MCF 10A (cell line): ENCODE results near the gene HOXB7. TPM values are rescaled to one million over a fixed set of nuclear protein-coding genes. Genes with fewer than 3 reads are reported as not detected.
A peak's percentile ranks its signal among the peaks of the same experiment; 100 is the strongest.

ENCODE experiments used
- BruUV-seq: library from RNA; stranded (reverse); fragments of 400-500 nt; replicated peaks from 2 replicates; lab custom pipeline; 2021; lab: Mats Ljungman, UMichigan
- CTCF ChIA-PET: fragments of 300-600 bp; sonication (Branson Sonifier 250); formaldehyde crosslinking; extraction: SDS; loops from one replicate; lab custom pipeline; 2021; ENCODE audit warnings: antibody characterized with exemption, inconsistent platforms; lab: Yijun Ruan, JAX
- POLR2A ChIA-PET: fragments of 300-600, 350-650 bp; sonication (Branson Sonifier 250); formaldehyde crosslinking; extraction: SDS; loops from one replicate; lab custom pipeline; 2020; ENCODE audit warnings: antibody characterized with exemption, inconsistent platforms; lab: Yijun Ruan, JAX
- DNase-seq: peaks from one replicate; pipeline ENCODE4 v3.0.0-alpha.2; 2018; ENCODE audit not compliant: unreplicated experiment
- H3K27ac Mint-ChIP-seq: one replicate; pipeline ENCODE4 v1.8.0; 2022; ENCODE audit warnings: mild to moderate bottlenecking, low read depth, mixed read lengths; ENCODE audit not compliant: unreplicated experiment
- H3K27me3 Mint-ChIP-seq: one replicate; pipeline ENCODE4 v1.8.0; 2022; ENCODE audit warnings: mixed read lengths; ENCODE audit not compliant: insufficient read depth, unreplicated experiment
- H3K36me3 Mint-ChIP-seq: one replicate; pipeline ENCODE4 v1.8.0; 2022; ENCODE audit warnings: mild to moderate bottlenecking, moderate library complexity, mixed read lengths; ENCODE audit not compliant: insufficient read depth, unreplicated experiment
- H3K4me1 Mint-ChIP-seq: one replicate; pipeline ENCODE4 v1.8.0; 2022; ENCODE audit warnings: mixed read lengths; ENCODE audit not compliant: insufficient read depth, unreplicated experiment
- H3K4me3 Mint-ChIP-seq: one replicate; pipeline ENCODE4 v1.8.0; 2022; ENCODE audit warnings: mild to moderate bottlenecking, moderate library complexity, mixed read lengths; ENCODE audit not compliant: unreplicated experiment
- H3K9me3 Mint-ChIP-seq: one replicate; pipeline ENCODE4 v1.8.0; 2022; ENCODE audit warnings: mixed read lengths; ENCODE audit not compliant: unreplicated experiment
- CTCF ChIP-seq: fragments of 200-600 bp; IDR thresholded peaks from one replicate; pipeline ENCODE4 v1.8.0; 2022; ENCODE audit warnings: antibody characterized with exemption, mild to moderate bottlenecking; ENCODE audit not compliant: unreplicated experiment
- intact Hi-C: fragments of 100-400 bp; cut with micrococcal nuclease; formaldehyde crosslinking; loops from 2 replicates; pipeline ENCODE4 v1.14.1; 2022
- total RNA-seq: library from RNA; stranded (reverse); gene quantifications from 2 replicates; pipeline ENCODE4 v1.2.3, GENCODE V29; 2022

Gene HOXB7
- total RNA-seq, 1 experiment from 2014 or later, result not detected

- H3K9me3 Mint-ChIP-seq, result no peaks in the 10 kb centered on the region
- BruUV-seq, result no TSS peak
- H3K4me1 Mint-ChIP-seq, result peaks cover 8% of the 10 kb centered on the region
- TF ChIP-seq CTCF, result no peak
- H3K4me3 Mint-ChIP-seq, result peak overlapping the region; percentile 72
- ChIA-PET POLR2A (interaction anchor here (0.5 kb wide), 1 partner anchor 200 kb away, joined by 4 read pairs; no protein-coding TSS in a partner anchor), CTCF (interaction anchor here (0.6 kb wide), 3 partner anchors 9 to 144 kb away, joined by 3 read pairs; partner anchors contain the start of gene PRAC2)
- intact Hi-C loops, result no loop called here
- H3K27me3 Mint-ChIP-seq, result peaks cover 22% of the 10 kb centered on the region
- H3K36me3 Mint-ChIP-seq, result no peaks in the 10 kb centered on the region
- H3K27ac Mint-ChIP-seq, result peak overlapping the region; percentile 19
- no peak for DNase-seq
These were observed 32.0 kb downstream of the HOXB7 start for GRCh38 chr17:48578616-48579470.

- peaks cover 22% of the 10 kb centered on the region for H3K27me3 Mint-ChIP-seq
- CTCF ChIA-PET, result interaction anchor here (0.6 kb wide), 2 partner anchors 10 to 199 kb away, joined by 3 to 4 read pairs; no protein-coding TSS in a partner anchor
These were observed 32.7 kb downstream of the HOXB7 start, which contains the start of gene HOXB4 for GRCh38 chr17:48577946-48578615. TSS of gene HOXB4 (minus strand) at chr17:48578350. CDS start at chr17:48578319, 31 bp downstream.

GRCh38 chr17:48577330-48577945, 33.4 kb downstream of the HOXB7 start:
- no peaks in the 10 kb centered on the region for H3K9me3 Mint-ChIP-seq
- no peak for TF ChIP-seq CTCF
- no TSS peak for BruUV-seq
- ChIA-PET POLR2A (interaction anchor here (0.7 to 0.8 kb wide), 2 partner anchors 31 to 184 kb away, joined by 3 read pairs; no protein-coding TSS in a partner anchor), CTCF (interaction anchor here (0.6 to 1.1 kb wide), 3 partner anchors 16 to 198 kb away, joined by 3 to 4 read pairs (median 4); no protein-coding TSS in a partner anchor)
- H3K27me3 Mint-ChIP-seq, result peaks cover 22% of the 10 kb centered on the region
- H3K27ac Mint-ChIP-seq, result no peak overlapping the region
- DNase-seq, result no peak
- no peaks in the 10 kb centered on the region for H3K36me3 Mint-ChIP-seq
- peaks cover 8% of the 10 kb centered on the region for H3K4me1 Mint-ChIP-seq
- H3K4me3 Mint-ChIP-seq, result peak overlapping the region; percentile 72
- intact Hi-C loops, result no loop called here

More at GRCh38 chr17:48577946-48578615, 32.7 kb downstream of the HOXB7 start, which contains the start of gene HOXB4:
- Mint-ChIP-seq H3K4me3 (peak within 1 kb of the TSS; percentile 72), H3K36me3 (no peaks in the 10 kb centered on the region), H3K9me3 (no peaks in the 10 kb centered on the region), H3K27ac (peak within 1 kb of the TSS; percentile 19), H3K4me1 (peaks cover 8% of the 10 kb centered on the region)
- no TSS peak for BruUV-seq
- no peak for TF ChIP-seq CTCF
- intact Hi-C loops, result no loop called here
- POLR2A ChIA-PET, result interaction anchor here (0.7 kb wide), 1 partner anchor 183 kb away, joined by 3 read pairs; no protein-coding TSS in a partner anchor
- peak; percentile 25 for DNase-seq
